ENCODE data around the gene KIRREL3.

The KIRREL3 gene

GRCh38 chr11:126479178-126479930 lies 521.2 kb downstream of the KIRREL3 start:
- no peak for DNase-seq

DNA sequence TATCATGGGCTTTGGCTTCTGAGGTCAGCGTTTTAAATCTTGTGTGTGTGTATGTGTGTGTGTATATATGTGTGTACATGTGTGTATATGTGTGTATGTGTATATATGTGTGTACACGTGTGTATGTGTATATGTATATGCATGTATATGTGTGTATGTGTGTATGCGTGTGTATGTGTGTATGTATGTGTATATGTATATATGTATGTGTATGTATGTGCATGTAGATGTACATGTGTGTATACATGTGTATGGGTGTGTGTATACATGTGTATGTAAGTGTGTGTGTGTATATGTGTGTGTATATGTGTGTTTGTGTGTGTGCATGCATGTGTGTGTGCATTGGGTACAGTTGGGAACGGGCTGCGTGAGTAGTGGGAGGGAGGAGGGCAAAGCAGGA lies 522.1 kb downstream of the KIRREL3 start:
- DNase-seq = no peak

- DNase-seq = no peak
Measured at GRCh38 chr11:126477535-126478305, 522.9 kb downstream of the KIRREL3 start.

GRCh38 chr11:126476977-126477376 lies 523.6 kb downstream of the KIRREL3 start:
- no peak for DNase-seq

DNA sequence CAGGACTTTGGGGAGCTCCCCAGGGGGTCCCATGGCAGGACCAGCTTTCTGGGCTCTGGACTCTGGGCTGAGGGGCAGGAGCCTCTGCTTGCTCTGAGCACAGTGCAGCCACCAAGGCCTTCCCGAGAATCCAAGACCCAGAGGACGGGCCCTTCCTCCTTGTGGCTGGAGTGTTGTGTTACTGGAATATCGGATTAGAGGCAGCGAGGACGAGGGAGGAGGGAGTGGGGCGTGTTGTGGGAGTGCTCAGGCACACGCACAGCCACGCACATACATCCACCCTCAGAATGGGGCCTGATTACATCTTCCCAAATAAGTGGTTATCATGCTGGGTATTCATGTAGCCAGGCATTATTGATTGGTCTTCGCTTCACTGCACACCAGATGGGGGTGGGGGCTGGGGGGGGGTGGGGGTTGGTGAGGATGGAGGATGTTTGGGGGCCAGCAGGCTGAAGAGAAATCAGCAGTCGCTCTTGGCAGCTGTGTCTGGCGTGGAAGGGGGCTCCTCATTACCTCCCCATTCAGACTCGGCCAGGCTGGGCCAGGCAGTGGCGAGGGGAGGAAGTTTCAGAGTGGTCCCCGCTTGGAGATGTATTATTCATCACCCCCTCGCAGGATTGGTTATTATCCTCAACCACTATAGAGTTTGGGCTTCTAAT lies 524.2 kb downstream of the KIRREL3 start:
- no peak for DNase-seq

DNA sequence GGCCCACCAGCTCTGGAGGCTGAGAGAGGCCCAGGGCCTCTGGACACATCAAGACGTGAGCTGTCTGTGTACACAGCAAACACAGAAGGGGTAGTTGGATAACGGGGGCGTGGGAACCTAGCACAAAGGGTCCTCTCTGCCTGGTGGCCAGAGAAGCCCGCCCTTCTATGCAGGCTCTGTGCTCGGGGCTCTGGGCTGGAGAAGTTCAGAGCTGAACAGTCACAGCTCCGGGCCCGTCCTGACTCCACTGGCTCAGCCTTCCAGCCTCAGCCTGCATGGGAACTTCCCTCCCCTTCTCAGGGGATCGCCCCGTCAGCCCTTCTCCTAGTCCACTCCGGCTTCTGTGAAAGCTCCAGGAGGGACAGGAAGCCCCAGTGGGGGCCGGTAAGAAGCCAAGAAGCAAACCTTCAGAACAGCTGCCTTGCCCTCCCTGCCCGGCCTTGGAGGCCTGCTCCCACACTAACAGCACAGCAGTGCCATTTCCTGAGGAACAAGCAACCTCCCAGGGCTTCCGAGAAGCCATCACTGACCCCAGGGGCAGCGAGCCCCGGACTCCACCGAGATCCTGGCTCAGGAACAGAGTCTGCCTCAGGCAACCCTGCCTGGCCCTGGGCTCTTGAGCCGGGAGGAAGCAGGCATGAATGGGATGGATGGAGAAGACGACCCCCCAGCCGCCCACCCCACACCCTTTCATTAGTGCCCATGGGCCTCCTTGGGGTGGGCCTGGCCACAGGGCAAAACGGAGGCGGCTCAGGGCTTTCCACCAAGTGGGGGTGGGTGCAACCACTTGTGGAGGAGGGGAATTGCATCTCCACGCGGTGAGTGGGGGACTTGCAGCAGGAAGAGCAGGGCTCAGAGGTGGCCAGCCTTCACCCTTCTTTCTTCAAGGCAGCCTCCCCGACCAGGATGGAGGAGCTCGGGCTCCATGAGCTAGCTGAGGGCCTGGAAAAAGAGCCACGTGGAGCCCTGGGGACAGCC lies 525.3 kb downstream of the KIRREL3 start:
- DNase-seq = no peak

- DNase-seq = no peak
Measured at GRCh38 chr11:126474220-126474619, 526.4 kb downstream of the KIRREL3 start.

DNA sequence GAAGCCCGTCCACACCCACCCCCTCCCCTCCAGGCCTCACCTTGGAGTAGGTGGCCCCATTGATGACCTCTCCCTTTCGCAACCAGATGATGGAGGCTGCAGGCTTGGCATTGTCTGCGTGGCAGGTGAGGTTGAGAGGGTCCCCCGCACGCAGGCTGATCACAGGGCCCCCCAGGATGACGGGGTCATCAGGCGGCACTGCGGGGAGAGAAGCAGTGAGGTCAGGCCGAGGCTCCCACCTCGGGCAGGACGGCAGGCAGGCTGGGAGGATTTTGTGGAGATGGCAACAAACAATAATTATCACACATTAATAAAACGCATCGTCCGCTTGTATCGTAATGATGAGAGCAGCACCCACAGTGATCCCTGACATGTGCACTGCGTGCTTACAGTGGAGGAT lies 527.3 kb downstream of the KIRREL3 start:
- DNase-seq = no peak

- DNase-seq = no peak
Measured at GRCh38 chr11:126469311-126469710, 531.3 kb downstream of the KIRREL3 start.

DNA sequence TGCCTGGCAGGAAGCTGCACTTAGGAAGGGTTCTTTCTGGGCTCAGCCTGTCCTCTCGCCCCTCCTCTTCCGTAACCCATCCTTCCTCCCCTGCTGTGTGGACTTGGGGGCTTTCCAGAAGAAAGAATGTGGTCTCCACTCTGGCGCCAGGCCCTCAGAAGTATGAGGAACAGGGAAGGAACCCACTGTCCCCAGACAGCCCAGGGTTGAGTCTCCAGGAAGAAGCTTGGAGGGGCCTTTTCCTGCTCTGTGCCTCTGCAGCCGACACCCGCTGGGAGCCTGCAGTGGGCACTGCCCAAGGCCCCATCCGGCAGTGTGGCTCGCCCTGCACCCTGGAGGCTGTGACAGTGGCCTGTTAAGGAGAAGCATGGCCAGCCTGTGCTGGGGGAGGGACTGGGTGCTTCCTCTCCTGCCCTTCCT lies 532.5 kb downstream of the KIRREL3 start:
- no peak for DNase-seq

- DNase-seq = no peak
Measured at GRCh38 chr11:126467471-126467870, 533.1 kb downstream of the KIRREL3 start.

DNA sequence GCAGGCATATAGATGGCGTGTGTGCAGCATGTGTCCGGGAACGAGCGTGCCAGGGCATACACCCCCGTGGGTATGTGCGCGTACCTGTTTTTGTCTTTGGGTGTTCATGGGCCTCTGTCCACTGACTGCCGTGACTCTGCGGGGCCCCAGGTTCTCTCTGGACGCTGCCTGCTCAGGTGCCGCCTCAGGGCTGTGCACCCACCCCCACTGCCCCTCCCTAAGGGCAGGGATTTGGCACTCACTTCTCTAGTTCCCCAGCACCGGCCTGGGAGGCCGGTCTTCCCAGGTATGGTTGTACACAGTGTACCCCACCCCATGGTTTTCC lies 533.6 kb downstream of the KIRREL3 start:
- no peak for DNase-seq

DNA sequence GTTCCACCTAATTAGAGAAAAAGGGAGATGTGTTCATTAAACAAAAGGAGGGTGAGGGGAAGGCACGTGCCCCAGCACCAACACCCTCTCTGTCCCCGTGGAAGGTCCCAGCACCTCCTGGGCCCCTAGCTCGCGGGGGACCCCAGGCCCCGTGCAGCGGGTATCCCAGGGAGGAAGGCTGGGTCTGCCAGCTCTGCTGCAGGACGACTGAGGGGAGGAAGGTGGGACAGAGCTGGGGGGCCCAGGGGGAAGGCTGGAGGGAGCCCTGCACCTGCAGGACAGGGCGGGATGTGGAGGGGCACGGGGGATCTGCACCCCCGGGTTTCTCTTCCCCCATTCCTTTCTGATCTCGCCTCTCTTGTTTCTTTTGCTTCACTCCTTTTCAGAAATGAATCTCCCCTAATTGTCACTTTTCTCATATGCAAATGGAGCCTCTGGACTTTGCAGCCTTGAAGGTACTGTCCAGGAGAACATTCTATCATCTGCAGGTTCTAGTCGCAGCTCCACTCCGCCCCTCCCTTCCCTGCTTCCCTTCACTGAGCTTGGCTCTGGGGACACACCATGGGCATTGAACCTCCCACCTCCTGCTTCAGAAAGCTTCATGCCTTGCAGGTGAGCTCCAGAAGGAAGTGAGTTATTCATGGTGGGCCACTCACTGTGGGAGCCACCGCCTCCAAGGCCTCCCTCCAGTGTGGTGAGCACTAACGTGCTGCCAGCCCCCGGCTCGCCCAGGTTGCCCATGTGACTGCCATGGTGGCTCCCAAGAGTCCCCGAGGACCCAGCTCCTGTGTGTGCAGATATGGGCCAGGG lies 534.1 kb downstream of the KIRREL3 start:
- DNase-seq = no peak

DNA sequence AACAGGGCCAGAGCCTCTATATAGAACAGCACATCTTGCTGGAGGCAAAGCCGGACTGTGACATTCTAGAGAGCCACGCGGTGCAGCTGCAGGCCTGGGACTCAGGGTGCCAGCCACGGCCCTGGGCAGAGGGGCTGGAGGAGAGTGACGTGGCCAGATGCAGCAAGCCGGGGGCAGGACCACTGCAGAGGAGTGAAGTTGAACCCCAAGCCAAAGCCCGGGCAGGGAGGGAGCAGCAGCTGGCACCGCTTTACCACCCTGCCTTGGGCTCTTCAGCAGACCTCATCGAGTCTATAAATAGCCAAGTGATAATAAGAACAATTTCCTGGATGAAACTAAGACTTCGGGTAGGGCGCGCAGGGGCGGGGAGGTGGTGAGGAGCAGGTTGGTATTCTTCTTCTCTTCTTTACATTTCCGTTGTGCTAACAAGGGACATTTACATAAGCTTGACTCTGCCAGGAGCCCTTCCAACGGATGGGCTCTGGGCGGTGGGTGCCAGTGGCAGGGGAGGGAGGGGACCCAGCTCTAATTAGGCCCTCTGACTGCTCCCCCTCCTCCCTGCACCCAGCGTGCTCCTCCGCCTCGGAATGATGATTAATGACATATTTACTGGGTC lies 534.9 kb downstream of the KIRREL3 start:
- DNase-seq = no peak

DNA sequence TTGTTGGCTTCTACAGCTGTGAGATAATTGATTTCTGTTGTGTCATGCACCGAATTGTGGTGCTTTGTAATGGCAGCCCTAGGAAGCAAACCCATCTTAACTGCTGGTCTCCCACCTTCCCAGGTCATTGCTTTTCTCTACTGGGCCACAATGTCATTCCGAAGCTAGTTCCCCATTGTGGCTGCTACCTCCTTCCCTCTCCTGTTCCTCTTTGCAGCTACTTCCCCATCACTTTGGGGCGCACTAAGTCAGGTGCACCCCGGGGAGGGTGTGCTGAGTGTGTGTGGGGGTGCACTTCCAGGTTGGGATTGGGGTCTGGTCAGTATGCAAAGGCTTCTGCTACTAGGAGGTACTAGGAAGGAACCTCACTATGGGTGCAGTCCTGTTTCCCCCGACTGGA lies 535.8 kb downstream of the KIRREL3 start:
- DNase-seq = no peak

- no peak for DNase-seq
Measured at GRCh38 chr11:126462422-126462821, 538.1 kb downstream of the KIRREL3 start.

- DNase-seq = no peak
Measured at GRCh38 chr11:126461996-126462395, 538.6 kb downstream of the KIRREL3 start.

GRCh38 chr11:126461096-126461440 lies 539.5 kb downstream of the KIRREL3 start:
- DNase-seq = no peak

DNA sequence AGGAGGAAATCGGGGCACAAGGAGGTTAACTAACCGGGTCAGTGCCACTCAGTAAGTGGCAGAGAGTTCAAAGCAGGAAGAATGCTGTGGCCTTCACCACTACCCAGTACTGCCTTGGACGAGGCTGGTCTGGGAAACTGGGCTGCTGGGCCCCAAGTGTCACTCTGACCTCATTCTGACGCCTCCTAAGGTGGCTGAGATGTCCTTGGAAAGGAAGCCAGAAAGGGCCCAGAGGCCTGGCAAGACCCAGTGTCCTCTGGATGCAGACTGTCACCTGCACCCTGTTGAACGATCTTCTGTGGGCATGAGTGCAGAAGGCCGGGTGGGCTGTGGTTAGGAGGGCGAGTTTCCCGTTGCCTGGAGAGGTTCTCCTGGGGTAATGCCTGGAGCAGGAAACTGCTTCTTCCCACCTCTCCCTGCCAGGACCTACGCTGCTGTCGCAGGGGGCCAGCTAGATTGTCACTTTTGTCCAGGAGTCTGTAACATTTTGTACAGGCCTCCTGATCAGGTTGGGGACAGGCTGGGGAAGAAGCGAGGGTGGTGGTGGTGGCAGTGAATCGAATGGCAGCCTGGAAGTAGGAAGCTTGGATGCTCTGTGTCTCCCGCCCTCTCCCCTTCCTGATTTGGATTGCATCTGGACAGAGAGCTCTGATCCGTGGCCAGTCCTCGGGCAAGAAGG lies 540.0 kb downstream of the KIRREL3 start:
- DNase-seq = no peak

DNA sequence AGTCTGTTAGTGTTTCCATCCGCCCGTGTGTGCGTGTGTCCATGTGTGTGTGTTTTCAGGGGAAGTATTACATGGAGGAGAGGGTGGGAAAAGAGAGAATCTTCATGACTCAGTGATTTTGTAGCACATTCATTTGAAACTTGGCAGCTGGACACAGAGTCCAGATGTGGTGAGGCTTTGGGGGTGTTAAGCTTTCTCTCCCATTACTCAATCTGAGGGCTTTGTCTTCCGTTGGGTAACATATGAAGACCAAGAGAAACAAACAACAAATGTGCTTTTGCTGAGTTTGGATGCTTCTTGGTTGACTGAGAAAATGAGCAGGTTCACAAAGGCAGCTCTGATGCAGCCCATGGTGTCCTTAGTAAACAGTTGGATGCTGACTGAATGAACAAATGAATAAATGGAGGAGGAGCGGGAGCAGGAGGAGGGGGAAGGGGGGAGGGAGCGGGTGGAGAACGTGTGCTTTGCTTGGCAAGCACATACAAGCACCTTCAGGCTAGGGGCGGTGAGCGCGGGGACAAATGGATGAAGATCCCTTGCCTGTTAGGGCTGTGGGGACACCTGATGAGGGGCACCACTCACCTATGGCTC lies 540.8 kb downstream of the KIRREL3 start:
- no peak for DNase-seq

DNA sequence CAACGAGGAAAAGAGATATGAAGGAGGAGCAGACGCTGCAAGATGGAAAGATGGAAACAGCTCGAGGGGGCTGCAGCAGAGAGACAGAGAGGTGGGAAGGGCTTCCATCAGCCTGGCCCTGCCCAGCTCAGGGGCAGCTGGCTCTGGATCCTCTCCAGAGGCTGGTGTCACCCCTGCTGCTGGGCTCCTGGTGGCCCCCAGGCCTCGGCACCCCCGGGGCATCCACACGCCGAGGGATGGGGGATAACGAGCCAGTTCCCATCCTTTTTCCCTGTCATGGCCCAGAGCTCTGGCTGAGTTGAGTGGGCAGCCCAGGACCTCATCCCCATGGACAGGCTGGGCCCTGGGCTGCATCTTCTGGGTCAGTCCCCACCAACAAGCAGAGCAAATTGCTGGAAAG lies 542.8 kb downstream of the KIRREL3 start:
- no peak for DNase-seq
